T-helper 17 cell (primary cell): ENCODE measurements around the gene AAGAB. TPM values are rescaled to one million over a fixed set of nuclear protein-coding genes. Genes with fewer than 3 reads are reported as not detected.
"Not testable (repeated sequence)": the region's sequence is repeated elsewhere in the genome, so short reads cannot be mapped to it uniquely, and the experiment has no call there.

Experiments
- ATAC-seq: fragments of 150-1000 bp; cut with Tn5 transposase; 2 replicates; pipeline ENCODE4 v1.10.0; 2021; ENCODE audit warnings: mild to moderate bottlenecking, moderate library complexity
- DNase-seq, 3 donors: peaks; one replicate each; pipeline versions ENCODE4 v3.0.0 to v3.0.0-alpha.2; 2020 to 2021
- H3K9me3 ChIP-seq: one replicate; pipeline ENCODE4 v1.7.0; 2013; ENCODE audit warnings: low read length, mild to moderate bottlenecking; ENCODE audit not compliant: control insufficient read depth, poor library complexity, severe bottlenecking
- H3K27ac Mint-ChIP-seq: one replicate; pipeline ENCODE4 v1.8.0; 2022; ENCODE audit warnings: mild to moderate bottlenecking, moderate library complexity, mixed read lengths
- H3K27me3 Mint-ChIP-seq: one replicate; pipeline ENCODE4 v1.8.0; 2022; ENCODE audit warnings: mixed read lengths
- H3K36me3 Mint-ChIP-seq: one replicate; pipeline ENCODE4 v1.8.0; 2022; ENCODE audit warnings: low read depth, mixed read lengths
- H3K4me1 Mint-ChIP-seq: one replicate; pipeline ENCODE4 v1.8.0; 2022; ENCODE audit warnings: mild to moderate bottlenecking, mixed read lengths
- H3K4me3 Mint-ChIP-seq: one replicate; pipeline ENCODE4 v1.8.0; 2022; ENCODE audit warnings: mild to moderate bottlenecking, moderate library complexity, mixed read lengths
- total RNA-seq, 4 donors: library from RNA in 2 of 4; stranded (reverse) in 2 of 4; gene quantifications; one replicate each; pipeline ENCODE4 v1.2.3 and lab custom pipeline; 2022 to 2026

AAGAB gene
- total RNA-seq, 2 donors from 2014 or later = 29.0 to 30.6 TPM

GRCh38 chr15:67164811-67165253 is 89.6 kb downstream of the AAGAB start:
- Mint-ChIP-seq H3K36me3 (peaks cover 7% of the 10 kb centered on the region), H3K4me1 (peaks cover 28% of the 10 kb centered on the region), H3K4me3 (no peak overlapping the region), H3K27me3 (no peaks in the 10 kb centered on the region), H3K27ac (no peak overlapping the region)
- ATAC-seq = no peak
- DNase-seq = no peak
- H3K9me3 ChIP-seq = no peaks in the 10 kb centered on the region

GRCh38 chr15:67164401-67164791 is 90.1 kb downstream of the AAGAB start:
- H3K9me3 ChIP-seq = no peaks in the 10 kb centered on the region
- Mint-ChIP-seq H3K4me3 (no peak overlapping the region), H3K27me3 (no peaks in the 10 kb centered on the region), H3K36me3 (peaks cover 7% of the 10 kb centered on the region), H3K4me1 (peaks cover 30% of the 10 kb centered on the region), H3K27ac (no peak overlapping the region)
- DNase-seq (no peak), ATAC-seq (no peak)

GRCh38 chr15:67163180-67163579 is 91.3 kb downstream of the AAGAB start:
- no peak overlapping the region for H3K4me3 Mint-ChIP-seq
- peaks cover 3% of the 10 kb centered on the region for H3K36me3 Mint-ChIP-seq
- no peak for ATAC-seq
- H3K4me1 Mint-ChIP-seq = peaks cover 28% of the 10 kb centered on the region
- H3K27ac Mint-ChIP-seq = peak overlapping the region; percentile 65
- DNase-seq = no peak
- no peaks in the 10 kb centered on the region for H3K9me3 ChIP-seq
- H3K27me3 Mint-ChIP-seq = no peaks in the 10 kb centered on the region

- no peak overlapping the region for H3K4me3 Mint-ChIP-seq
- DNase-seq (no peak), ATAC-seq (no peak)
- H3K36me3 Mint-ChIP-seq = peaks cover 3% of the 10 kb centered on the region
- H3K9me3 ChIP-seq = no peaks in the 10 kb centered on the region
- H3K27me3 Mint-ChIP-seq = no peaks in the 10 kb centered on the region
- peak overlapping the region; percentile 65 for H3K27ac Mint-ChIP-seq
- peaks cover 37% of the 10 kb centered on the region for H3K4me1 Mint-ChIP-seq
These were observed 92.6 kb downstream of the AAGAB start for GRCh38 chr15:67161881-67162280.

- DNase-seq (no peak), ATAC-seq (no peak)
- Mint-ChIP-seq H3K36me3 (peaks cover 3% of the 10 kb centered on the region), H3K4me3 (no peak overlapping the region), H3K27me3 (no peaks in the 10 kb centered on the region), H3K27ac (peak overlapping the region; percentile 65), H3K4me1 (peaks cover 37% of the 10 kb centered on the region)
- no peaks in the 10 kb centered on the region for H3K9me3 ChIP-seq
These were observed 93.0 kb downstream of the AAGAB start for GRCh38 chr15:67161412-67161811.

- ATAC-seq = no peak
- no peak for DNase-seq
- H3K27me3 Mint-ChIP-seq = no peaks in the 10 kb centered on the region
- no peaks in the 10 kb centered on the region for H3K9me3 ChIP-seq
- no peaks in the 10 kb centered on the region for H3K36me3 Mint-ChIP-seq
- H3K4me1 Mint-ChIP-seq = peaks cover 37% of the 10 kb centered on the region
- no peak overlapping the region for H3K4me3 Mint-ChIP-seq
- H3K27ac Mint-ChIP-seq = peak overlapping the region; percentile 71
These were observed 96.1 kb downstream of the AAGAB start for GRCh38 chr15:67158367-67158766.

GRCh38 chr15:67157521-67158252 is 96.8 kb downstream of the AAGAB start:
- DNase-seq = no peak
- peak overlapping the region; percentile 71 for H3K27ac Mint-ChIP-seq
- peaks cover 2% of the 10 kb centered on the region for H3K36me3 Mint-ChIP-seq
- ATAC-seq = no peak
- no peak overlapping the region for H3K4me3 Mint-ChIP-seq
- peaks cover 38% of the 10 kb centered on the region for H3K4me1 Mint-ChIP-seq
- no peaks in the 10 kb centered on the region for H3K9me3 ChIP-seq
- H3K27me3 Mint-ChIP-seq = no peaks in the 10 kb centered on the region

GRCh38 chr15:67156834-67157233 is 97.6 kb downstream of the AAGAB start:
- Mint-ChIP-seq H3K27ac (no peak overlapping the region), H3K27me3 (no peaks in the 10 kb centered on the region), H3K4me3 (no peak overlapping the region), H3K4me1 (peaks cover 36% of the 10 kb centered on the region), H3K36me3 (peaks cover 2% of the 10 kb centered on the region)
- H3K9me3 ChIP-seq = no peaks in the 10 kb centered on the region
- ATAC-seq (no peak), DNase-seq (no peak)

- ATAC-seq (no peak), DNase-seq (no peak)
- Mint-ChIP-seq H3K27me3 (no peaks in the 10 kb centered on the region), H3K36me3 (peaks cover 2% of the 10 kb centered on the region), H3K27ac (no peak overlapping the region), H3K4me1 (peaks cover 36% of the 10 kb centered on the region), H3K4me3 (no peak overlapping the region)
- no peaks in the 10 kb centered on the region for H3K9me3 ChIP-seq
These were observed 98.0 kb downstream of the AAGAB start for GRCh38 chr15:67156426-67156825.

- Mint-ChIP-seq H3K36me3 (peaks cover 2% of the 10 kb centered on the region), H3K4me1 (peaks cover 38% of the 10 kb centered on the region), H3K27ac (peak overlapping the region; percentile 54), H3K27me3 (no peaks in the 10 kb centered on the region), H3K4me3 (no peak overlapping the region)
- H3K9me3 ChIP-seq = no peaks in the 10 kb centered on the region
- no peak for DNase-seq
- ATAC-seq = no peak
These were observed 100.2 kb downstream of the AAGAB start for GRCh38 chr15:67154249-67154648.

- not testable (repeated sequence) for ATAC-seq, H3K4me3 Mint-ChIP-seq, H3K27me3 Mint-ChIP-seq, H3K36me3 Mint-ChIP-seq, DNase-seq, H3K9me3 ChIP-seq
- peak overlapping the region; percentile 73 for H3K27ac Mint-ChIP-seq
- H3K4me1 Mint-ChIP-seq = peaks cover 45% of the 10 kb centered on the region
These were observed 101.4 kb downstream of the AAGAB start for GRCh38 chr15:67153044-67153443.

- H3K4me3 Mint-ChIP-seq = no peak overlapping the region
- peaks cover 2% of the 10 kb centered on the region for H3K36me3 Mint-ChIP-seq
- DNase-seq (no peak), ATAC-seq (no peak)
- H3K9me3 ChIP-seq = no peaks in the 10 kb centered on the region
- H3K27ac Mint-ChIP-seq = peak overlapping the region; percentile 73
- H3K27me3 Mint-ChIP-seq = no peaks in the 10 kb centered on the region
- H3K4me1 Mint-ChIP-seq = peaks cover 45% of the 10 kb centered on the region
These were observed 102.0 kb downstream of the AAGAB start for GRCh38 chr15:67152429-67152828.
